ENCODE data around the gene SLC9A9.
"Not testable (repeated sequence)": the region's sequence is repeated elsewhere in the genome, so short reads cannot be mapped to it uniquely, and the experiment has no call there.

The SLC9A9 gene

GRCh38 chr3:143753006-143753405, 95.3 kb downstream of the SLC9A9 start:
- no peak for DNase-seq

- peak; percentile 28 for DNase-seq
These were observed 96.6 kb downstream of the SLC9A9 start for GRCh38 chr3:143751643-143752178.

DNA sequence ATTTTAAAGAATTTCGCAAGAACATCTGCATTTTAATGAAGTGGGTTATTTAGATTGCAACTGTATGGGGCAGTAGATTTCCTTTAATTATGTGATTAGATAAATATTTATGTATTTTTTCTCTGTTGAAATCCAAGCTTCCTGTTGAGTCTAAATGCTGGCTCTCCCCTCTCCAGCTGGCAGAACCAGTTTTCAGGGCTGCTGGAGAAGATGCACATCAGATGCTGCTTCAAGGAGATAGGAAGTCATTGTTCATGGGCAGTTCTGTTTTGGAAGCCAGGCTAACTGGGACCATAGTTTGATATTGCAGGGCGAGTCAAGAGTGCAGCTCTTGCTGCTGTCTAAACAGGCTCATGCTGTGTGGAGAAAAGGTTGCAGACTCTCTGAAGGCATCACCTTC, 97.4 kb downstream of the SLC9A9 start:
- no peak for DNase-seq

DNA sequence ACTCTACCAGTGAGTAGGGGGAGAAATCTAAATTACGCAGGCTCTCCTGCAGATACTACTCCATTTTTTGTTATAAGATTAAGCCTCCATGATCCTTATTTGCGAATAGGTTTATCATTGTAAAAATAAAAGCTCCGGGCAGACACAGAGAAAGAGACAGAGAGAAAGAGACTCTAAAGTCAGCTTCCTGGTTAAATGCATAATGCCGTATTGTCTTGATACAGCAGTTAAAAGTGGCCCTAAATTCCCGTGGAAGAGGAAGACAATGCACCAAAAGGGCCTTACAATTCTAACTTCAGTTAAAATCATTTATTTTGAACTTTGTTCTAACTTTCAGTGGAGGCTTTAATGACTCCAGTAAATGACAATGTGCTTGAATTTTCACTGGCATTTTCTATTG, 98.3 kb downstream of the SLC9A9 start:
- no peak for DNase-seq

DNA sequence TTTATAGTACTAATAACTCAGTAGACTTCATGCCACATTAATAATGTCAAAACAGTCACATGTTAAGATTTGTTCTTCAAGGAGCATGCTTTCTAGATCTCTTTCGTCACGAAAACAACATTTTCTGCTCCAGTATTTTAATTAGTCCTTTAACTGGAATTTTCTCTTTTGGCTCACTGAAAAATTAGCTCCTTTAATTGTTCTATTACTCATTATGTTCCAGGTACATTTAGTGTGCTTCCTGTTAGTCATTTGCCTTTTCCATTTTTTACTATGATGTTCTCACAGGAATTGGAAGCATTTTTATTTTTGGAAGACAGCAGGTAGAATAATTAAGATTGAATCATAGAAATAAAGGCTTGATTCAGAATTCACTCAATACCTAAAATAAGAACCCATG, 111.2 kb downstream of the SLC9A9 start:
- no peak for DNase-seq

GRCh38 chr3:143736205-143736997, 111.9 kb downstream of the SLC9A9 start:
- DNase-seq = no peak

DNA sequence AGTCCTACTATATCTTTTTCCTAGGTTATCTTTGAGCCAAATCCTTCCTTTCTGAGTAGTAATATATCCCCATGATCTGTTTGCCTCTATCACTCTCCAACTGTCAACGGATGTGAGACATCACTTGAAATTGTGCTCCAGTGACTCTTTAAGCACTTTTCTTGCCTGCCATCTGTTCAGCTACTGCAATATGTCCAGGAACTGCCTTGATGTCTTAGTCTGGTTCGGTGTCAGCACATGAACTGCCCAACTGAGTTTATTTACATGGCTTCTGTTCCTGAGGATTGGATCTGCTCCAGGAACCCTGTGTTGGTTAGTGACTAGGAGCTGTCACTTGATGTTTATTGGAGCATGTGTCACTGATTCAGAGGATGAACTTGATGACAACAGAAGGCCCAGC, 116.5 kb downstream of the SLC9A9 start:
- no peak for DNase-seq

DNA sequence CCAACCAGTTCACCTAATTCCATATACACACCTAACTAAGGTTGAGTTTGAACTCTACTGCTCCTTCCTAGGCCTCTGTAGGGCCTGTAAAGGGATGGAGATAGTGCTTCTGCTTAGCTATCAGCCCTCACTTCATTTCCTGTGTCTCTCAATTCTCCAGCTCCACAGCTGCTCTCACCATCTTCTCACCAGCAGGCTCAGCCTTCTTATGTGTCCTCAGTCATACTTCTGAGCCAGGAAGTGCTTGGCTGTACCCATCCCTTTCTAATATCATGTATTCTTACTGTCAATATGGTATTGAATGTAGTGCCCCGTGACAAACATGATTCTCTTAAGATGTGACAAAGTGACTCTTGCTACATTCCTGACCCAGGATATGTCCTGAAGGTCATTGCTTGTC, 116.9 kb downstream of the SLC9A9 start:
- DNase-seq = no peak

- no peak for DNase-seq
These were observed 120.9 kb downstream of the SLC9A9 start for GRCh38 chr3:143727391-143727790.

DNA sequence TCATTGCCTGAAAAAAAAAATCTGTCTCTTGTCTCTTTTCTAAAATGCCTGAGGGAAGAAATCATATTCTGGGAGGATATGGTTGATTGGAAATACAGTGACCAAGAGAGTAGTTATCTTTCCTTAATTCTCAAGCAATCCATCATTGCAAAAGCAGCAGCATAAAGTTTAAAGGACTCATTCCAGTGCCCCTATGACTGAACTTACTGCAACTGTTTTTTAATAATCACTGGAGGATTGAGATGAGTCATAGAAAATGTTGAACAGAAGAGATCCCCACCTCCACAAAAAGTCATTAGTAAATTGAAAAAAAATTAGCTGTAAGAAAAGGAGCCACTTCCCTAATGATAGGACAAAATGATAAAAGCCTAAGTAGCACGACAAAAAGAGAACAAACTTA, 121.5 kb downstream of the SLC9A9 start:
- no peak for DNase-seq

DNA sequence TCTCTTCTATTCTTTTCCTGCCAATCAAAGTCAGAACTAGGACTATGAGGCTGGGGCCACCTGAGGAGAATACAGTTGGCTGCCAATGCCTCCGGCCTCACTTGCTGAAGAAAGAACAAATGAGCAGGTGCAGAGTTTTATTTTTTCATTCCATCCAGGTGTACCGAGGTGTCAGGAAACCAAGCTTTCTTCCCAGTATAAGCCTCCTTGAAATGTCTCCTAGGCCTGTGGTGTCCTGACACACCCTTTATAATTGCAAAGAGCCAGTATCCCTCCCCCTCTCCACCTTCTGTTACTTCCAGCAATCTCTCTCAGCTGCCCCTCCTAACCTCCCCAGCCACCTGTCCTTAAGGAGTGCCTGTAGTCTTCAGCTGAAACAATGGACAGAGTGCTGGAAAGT, 127.9 kb downstream of the SLC9A9 start:
- no peak for DNase-seq

DNA sequence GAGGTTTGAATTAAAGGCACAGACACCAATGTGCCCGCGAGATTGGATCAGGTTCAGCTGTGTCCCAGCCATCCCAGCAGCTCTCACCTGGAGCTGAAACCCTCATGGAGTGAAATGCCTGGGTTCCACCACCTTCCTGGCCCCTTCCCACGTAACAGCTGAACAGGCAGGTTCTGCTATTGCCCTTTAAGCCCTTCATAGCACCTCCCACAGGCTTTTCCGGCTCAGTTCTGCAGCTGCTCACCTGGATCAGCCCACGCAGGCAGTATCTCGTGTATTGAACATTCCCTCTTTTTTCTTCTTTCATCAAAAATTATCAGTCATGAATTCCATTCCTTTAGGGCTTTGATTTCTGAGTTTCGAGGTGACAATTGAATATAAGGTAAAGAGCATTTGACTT, 129.8 kb downstream of the SLC9A9 start:
- DNase-seq = no peak

- DNase-seq = no peak
These were observed 131.5 kb downstream of the SLC9A9 start for GRCh38 chr3:143716731-143717130.

DNA sequence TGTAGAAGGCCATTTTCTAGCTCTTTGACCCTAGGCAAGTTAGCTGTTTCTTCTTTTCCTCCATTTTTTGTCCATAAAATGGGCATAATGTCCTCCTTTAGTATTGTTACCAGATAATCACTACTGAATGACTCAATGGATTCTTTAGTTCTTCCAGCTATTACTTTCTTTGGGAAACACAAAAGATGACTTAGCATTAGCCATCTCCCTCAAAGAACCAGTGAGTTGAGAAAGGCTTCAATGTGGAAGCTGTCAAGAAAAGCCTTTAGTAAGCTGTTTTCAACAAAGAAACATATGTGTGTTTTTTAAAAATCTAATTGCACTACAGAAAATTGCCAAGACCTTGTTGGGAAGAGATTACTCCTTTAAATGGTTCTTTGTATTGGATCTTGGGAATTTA, 135.7 kb downstream of the SLC9A9 start:
- DNase-seq = no peak

DNA sequence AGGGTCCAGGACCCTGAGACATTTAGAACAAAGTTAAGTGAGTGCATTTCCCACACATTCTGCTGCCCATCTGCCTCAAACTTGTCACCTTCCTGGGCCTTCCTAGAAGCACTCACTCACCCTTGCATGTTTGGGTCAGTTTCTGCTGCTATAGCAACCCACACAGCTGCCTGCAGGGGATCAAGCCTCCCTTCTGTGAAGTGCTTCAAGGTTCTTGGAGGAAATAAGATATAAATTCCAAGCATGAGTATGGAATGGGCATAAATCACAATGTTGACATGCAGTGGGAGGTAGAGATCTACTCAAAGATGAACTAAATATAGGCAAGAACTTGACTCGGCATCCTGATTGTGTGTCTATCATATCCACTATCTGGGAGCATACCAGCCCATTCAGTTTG, 140.4 kb downstream of the SLC9A9 start:
- DNase-seq = no peak

DNA sequence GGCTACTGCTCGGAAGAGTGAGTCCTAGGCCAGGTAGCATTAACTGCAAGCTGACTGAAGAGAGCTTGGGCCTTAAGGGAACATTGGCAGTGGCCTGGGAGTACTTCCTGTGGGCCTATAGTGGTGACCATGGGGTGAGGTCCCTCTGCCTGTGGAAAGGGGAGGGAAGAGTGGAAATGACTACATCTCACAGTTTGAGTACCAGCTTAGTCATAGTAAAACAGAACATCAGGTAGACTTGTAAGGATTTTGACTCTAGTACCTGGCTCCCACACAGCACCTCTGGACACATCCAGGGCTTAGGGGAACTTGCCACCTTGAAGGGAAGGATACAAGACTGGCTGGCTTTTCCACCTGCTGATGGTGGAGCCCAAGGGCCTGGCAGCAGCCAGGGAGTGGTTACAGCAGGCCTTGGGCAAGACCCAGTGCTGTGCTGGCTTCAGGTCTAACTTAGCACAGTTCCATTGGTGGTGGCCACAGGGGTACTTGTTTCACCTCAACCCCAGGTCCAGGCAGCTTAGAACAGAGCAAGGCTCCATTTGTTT, 147.8 kb downstream of the SLC9A9 start:
- no peak for DNase-seq

- DNase-seq = no peak
These were observed 148.8 kb downstream of the SLC9A9 start for GRCh38 chr3:143699424-143699823.

DNA sequence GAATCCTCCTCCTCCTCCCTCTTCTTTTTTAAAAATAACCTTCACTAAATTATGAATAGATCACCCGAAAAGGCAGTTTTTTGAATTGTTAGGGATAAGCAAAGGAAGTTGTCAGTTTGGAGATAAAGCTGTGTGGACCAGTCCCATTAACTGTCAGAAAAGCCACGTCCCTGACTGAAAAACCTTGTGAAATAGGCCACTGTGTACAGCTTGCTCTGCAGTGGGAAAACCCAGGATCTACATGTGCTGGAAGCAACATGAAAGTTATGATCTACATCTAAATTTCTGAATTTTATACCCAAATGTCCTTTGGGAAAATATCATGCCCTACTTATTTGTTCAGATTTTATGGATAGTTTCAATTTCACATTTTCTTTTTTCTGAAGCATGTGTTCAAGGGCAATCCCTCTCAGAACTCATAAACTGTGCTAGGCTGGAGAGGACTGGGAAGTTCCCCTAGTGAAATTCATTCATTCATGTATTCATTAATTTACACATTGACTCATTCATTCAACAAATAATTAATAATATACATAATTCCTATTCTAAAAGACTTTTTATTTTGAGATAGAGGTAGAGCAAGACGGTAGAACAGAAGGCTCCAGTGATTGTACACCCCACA, 149.5 kb downstream of the SLC9A9 start:
- no peak for DNase-seq

DNA sequence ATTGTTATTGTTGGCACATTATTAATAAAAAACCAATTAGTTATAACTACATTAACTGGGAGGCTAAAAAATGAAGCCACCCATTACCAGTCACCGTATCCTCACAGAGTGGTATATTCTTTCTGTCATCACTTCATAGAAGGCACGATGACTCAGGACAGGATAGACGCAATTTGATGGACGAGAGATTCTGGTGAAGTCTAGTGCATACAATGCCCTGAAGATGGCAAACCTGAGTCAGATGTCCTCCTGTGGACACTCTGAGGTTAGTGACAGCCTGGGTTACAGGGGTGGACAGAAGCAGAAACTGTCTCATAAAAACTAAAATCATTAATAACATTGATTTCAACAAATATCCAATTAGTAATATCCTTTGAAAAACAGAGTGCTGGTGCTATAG, 150.3 kb downstream of the SLC9A9 start:
- no peak for DNase-seq

GRCh38 chr3:143695333-143695732, 152.9 kb downstream of the SLC9A9 start:
- not testable (repeated sequence) for DNase-seq

DNA sequence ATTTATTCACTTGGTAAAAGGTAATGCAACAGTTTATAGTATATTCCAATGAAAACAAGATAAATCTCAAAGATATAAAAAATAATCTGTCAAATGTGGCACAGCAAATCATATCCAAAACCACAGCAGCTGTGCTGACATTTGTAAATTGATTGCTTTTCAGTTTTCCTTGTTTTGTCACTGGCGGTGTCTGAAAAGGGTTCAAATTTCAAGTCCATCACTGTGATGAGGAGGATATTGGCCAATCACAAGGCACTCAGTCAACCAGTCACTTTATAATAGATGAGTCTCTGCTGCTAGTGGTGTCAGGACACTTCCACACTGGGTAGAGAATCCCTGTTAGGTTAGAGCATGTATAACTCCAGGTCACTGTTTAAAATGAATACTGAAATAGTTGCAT, 154.8 kb downstream of the SLC9A9 start:
- no peak for DNase-seq

DNA sequence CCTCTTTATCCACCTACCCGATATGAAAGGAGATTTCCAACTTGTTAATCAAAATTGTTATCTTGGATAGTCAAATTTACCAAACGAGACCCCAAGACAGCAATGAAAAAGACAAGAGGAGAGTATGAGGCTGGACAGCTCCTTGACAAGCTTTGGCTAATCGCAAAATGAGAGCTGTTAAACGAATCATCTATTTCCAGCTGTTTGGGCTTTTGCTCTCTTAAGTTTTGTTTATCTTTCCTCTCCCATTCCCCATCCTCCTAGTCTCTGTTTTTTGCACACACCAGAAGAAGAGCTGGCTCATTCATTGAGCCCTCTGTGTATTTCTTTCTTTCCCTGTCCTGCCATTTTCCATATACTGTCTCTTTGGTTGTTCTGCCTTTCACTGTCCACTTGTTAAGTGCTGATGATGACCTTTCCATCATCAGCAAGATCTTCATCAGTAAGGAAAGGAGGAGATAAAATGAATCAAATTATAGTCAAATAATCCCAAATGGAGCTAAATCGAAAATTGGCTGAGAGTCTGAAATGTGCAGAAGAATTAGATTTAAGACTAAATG, 161.6 kb downstream of the SLC9A9 start:
- DNase-seq = no peak

DNA sequence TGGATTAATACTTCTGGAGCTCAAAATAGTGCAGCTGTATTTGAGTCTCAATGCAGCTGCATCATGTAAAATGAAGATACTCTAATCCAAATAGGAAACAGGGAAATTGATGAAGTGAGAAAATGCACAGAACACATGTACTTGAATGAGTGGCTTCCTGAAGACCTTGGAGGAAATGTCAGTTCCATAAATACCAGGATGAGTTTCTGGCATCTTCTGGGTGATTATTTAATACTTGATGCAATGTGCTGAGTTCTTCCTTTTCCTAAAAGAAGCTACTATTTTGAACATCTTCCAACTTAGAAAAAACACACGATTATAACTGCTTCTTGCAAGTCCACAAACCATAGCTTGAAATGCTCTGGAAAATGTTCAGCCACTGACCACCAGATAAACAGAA, 162.8 kb downstream of the SLC9A9 start:
- DNase-seq = no peak

- DNase-seq = no peak
These were observed 170.8 kb downstream of the SLC9A9 start for GRCh38 chr3:143677430-143677829.
